Activated T-helper 1 cell treated with anti-CD3 and anti-CD28 coated beads, Interleukin-12 subunit alpha, Interleukin-12 subunit beta, Interleukin-2, Interleukin-4 antibody, amounts not matched to agents 30 ng/mL and 10 ng/mL and 1 ng/mL, durations not matched to agents 14 hours and 24 hours and 36 hours (primary cell): ENCODE results near the gene KCNH6. TPM values are rescaled to one million over a fixed set of nuclear protein-coding genes. Genes with fewer than 3 reads are reported as not detected.

ENCODE experiments used
- DNase-seq: peaks from one replicate; pipeline ENCODE4 v3.0.0; 2021; ENCODE audit warnings: low spot score
- H3K27ac Mint-ChIP-seq: one replicate; pipeline ENCODE4 v1.8.0; 2021; ENCODE audit warnings: mild to moderate bottlenecking, mixed read lengths
- H3K27me3 Mint-ChIP-seq: one replicate; pipeline ENCODE4 v1.8.0; 2022; ENCODE audit warnings: mild to moderate bottlenecking, moderate library complexity, mixed read lengths; ENCODE audit not compliant: insufficient read depth
- H3K36me3 Mint-ChIP-seq: one replicate; pipeline ENCODE4 v1.8.0; 2021; ENCODE audit warnings: low read depth, mixed read lengths
- H3K4me1 Mint-ChIP-seq: one replicate; pipeline ENCODE4 v1.8.0; 2021; ENCODE audit warnings: low read depth, mixed read lengths
- H3K4me3 Mint-ChIP-seq: one replicate; pipeline ENCODE4 v1.8.0; 2021; ENCODE audit warnings: mild to moderate bottlenecking, moderate library complexity, mixed read lengths
- H3K9me3 Mint-ChIP-seq: one replicate; pipeline ENCODE4 v1.8.0; 2021; ENCODE audit warnings: mixed read lengths
- intact Hi-C: fragments of 100-400 bp; cut with micrococcal nuclease; formaldehyde crosslinking; loops from one replicate; pipeline ENCODE4 v1.15.1; 2024
- total RNA-seq: library from RNA; stranded (reverse); gene quantifications from 2 replicates; pipeline ENCODE4 v1.2.3, GENCODE V29; 2022

The KCNH6 gene, protein sequence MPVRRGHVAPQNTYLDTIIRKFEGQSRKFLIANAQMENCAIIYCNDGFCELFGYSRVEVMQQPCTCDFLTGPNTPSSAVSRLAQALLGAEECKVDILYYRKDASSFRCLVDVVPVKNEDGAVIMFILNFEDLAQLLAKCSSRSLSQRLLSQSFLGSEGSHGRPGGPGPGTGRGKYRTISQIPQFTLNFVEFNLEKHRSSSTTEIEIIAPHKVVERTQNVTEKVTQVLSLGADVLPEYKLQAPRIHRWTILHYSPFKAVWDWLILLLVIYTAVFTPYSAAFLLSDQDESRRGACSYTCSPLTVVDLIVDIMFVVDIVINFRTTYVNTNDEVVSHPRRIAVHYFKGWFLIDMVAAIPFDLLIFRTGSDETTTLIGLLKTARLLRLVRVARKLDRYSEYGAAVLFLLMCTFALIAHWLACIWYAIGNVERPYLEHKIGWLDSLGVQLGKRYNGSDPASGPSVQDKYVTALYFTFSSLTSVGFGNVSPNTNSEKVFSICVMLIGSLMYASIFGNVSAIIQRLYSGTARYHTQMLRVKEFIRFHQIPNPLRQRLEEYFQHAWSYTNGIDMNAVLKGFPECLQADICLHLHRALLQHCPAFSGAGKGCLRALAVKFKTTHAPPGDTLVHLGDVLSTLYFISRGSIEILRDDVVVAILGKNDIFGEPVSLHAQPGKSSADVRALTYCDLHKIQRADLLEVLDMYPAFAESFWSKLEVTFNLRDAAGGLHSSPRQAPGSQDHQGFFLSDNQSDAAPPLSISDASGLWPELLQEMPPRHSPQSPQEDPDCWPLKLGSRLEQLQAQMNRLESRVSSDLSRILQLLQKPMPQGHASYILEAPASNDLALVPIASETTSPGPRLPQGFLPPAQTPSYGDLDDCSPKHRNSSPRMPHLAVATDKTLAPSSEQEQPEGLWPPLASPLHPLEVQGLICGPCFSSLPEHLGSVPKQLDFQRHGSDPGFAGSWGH
- not detected in 2 replicates for total RNA-seq

DNA sequence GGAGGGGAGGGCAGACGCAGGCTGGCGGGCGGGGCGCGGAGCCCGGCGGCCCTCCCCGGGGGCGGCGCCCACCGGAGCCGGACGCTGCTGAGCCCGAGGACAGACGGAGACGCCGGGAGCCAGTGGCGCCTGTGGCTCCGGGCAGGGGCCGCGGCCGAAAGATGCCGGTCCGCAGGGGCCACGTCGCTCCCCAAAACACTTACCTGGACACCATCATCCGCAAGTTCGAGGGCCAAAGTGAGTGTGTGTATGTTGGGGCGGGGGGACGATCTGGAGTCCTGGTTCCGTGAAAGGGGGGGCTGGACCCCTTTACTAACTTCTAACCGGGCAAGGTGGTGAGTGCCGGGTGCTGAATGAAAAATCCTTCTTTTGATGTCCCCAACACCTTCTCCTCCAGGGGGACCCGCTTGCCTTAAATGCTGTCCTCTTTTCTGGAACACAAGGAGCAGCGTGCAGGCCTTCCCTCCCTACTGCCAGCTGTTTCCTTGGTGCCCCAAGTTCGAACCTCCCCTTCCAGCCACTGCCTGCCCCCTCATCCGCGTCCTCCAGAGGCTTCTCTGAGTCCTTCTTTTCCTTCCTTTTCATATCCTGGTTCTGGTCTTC, at the start of gene KCNH6:
KCNH6 (plus strand) TSS at position 106 of the 603 bp plus-strand sequence; CDS start at position 162, 56 bp downstream.
- DNase-seq, result no peak

DNA sequence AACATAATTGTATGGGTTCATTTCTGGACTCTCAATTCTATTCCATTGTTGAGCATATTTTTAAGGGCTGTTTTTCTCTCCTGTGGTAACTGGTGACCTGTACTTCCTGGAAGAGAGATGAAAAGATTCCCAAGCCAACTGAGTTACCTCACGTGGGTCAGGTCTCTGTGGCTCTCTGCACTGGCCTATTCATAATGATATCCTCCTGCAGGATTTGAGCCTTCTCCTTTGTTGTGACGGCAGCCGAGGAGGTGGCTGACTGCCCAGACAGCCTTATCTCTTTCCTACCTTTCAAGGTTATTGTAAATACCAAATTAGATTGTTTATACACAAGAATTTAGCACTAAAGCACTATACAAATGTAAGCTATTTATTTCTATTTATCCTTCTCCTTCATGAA, 49.0 kb upstream of the KCNH6 start:
- peaks cover 60% of the 10 kb centered on the region for H3K27me3 Mint-ChIP-seq
- no peak for DNase-seq
- no peaks in the 10 kb centered on the region for H3K36me3 Mint-ChIP-seq
- peaks cover 15% of the 10 kb centered on the region for H3K4me1 Mint-ChIP-seq
- no peak overlapping the region for H3K4me3 Mint-ChIP-seq
- H3K9me3 Mint-ChIP-seq, result no peaks in the 10 kb centered on the region
- intact Hi-C loops, result no loop called here
- no peak overlapping the region for H3K27ac Mint-ChIP-seq

More for the DNA sequence above, at the start of gene KCNH6:
- intact Hi-C loops, result loop anchor here (1.0 kb wide), 2 partner anchors 27 to 77 kb away; partner anchors contain the start of genes DCAF7 and TACO1
- Mint-ChIP-seq H3K27ac (no peak within 1 kb of the TSS), H3K4me1 (no peaks in the 10 kb centered on the region), H3K36me3 (no peaks in the 10 kb centered on the region), H3K9me3 (no peaks in the 10 kb centered on the region), H3K4me3 (no peak within 1 kb of the TSS), H3K27me3 (peaks cover 25% of the 10 kb centered on the region)

DNA sequence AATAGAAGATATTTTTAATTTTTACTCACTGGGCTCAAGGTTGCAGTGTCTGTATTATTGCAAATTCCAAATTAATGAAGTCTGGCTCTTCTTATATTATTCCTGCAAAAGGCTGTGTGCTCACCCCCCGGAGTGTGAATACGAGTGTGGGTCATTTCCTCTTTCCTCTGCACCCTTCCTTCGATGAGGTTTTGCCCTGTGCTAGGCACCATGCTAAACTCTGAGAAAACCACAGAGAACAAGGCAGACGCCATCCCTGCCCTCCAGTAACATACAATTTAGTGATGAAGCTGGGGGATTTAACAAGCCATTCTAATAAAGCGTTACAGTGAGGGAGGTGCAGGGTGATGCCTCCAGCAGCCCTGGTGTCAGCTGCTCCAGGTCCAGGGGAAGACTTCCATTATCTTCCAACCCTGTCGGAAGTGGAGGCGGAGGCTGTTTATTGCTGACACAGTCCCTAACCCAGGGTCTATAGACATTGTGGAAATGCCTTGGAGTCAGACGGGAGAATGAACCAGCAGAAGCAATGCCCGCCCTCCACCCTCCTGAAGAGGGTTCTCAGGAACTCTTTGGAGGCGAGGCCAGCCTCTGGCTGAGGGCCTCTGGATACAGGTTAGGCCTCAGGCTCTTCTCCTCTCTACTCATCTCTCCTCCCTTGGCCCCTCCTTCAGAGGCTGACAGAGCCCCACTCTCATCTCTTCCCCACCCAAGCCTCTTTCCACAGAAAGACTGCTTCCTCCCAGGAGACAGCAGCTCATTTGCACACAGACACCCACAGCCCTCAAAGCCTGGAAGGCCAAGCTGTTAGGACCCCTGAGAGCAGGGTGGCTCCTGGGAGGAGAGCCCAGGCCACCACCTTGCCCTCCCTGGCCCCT, 48.3 kb upstream of the KCNH6 start:
- intact Hi-C loops, result no loop called here
- no peak for DNase-seq
- H3K27ac Mint-ChIP-seq, result no peak overlapping the region
- H3K4me3 Mint-ChIP-seq, result peak overlapping the region; percentile 13
- no peaks in the 10 kb centered on the region for H3K36me3 Mint-ChIP-seq
- H3K27me3 Mint-ChIP-seq, result peaks cover 61% of the 10 kb centered on the region
- no peaks in the 10 kb centered on the region for H3K9me3 Mint-ChIP-seq
- H3K4me1 Mint-ChIP-seq, result peaks cover 15% of the 10 kb centered on the region

DNA sequence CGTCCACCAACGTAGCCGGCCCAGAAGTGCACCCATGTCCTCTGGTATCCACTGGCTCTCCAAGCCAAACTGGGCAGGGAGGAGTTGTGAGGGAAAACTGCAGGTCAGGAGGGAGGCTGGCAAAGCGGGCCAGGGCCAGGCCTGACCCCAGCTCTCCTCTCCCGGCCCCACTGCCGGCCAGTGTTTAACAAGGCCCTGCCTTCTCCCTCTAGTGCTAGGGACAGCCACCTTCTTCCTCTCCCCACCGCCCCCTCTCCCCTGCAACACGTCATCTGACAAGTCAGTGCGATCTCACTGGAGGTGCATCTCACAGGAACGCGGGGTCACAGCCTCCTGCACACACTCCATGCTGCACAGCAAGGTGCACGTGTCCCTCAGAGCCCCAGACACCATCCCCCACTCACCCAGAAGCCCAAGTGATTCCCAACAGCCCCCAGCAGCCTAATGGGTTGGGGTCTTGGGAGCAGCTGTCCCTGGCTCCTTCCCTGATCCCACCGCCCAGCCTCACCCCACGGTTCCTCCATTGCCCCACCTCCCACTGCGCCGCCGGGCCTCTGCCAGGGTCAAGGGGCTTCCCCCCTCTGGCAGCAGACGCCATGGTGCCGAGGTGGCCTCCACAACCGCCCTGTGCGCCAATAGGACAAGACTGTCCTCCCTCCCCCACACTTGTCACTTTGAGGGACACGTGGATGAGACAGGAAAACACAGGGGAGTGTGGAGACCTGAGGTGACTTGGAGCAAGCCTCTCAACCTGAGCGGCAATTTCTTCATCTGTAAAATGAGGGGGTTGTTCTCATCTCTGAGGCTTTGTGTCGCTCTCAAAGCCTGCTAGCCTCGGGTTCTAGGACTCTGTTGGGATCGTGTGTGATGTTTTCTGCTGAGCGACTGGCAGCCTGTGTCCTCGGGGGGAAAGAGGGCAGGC, 47.4 kb upstream of the KCNH6 start:
- Mint-ChIP-seq H3K27me3 (peaks cover 53% of the 10 kb centered on the region), H3K9me3 (no peaks in the 10 kb centered on the region), H3K27ac (peak overlapping the region; percentile 58), H3K4me1 (peaks cover 15% of the 10 kb centered on the region), H3K4me3 (peak overlapping the region; percentile 63), H3K36me3 (no peaks in the 10 kb centered on the region)
- no peak for DNase-seq
- intact Hi-C loops, result loop anchor here (2.0 kb wide), 1 partner anchor 75 kb away; the partner anchor contains the start of gene DCAF7

DNA sequence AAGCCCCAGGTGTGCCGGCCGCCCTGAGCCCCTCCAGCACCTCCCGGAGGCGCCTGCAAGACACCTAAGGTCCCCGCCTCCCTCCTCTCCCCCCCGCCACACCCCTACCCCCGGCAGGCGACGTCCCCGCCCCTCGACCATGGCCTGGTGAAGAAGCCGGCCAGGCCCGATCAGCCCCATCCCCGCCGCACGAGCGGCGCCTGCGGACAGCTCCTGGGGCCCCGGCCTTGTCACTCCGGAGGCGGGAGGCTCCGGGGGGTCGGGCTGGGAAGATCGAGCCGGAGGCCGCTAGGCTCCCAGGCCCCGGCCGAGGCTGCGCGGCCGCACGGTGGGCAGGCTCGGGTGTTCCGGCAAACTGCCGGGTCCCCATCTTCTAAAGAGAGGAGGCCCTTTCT, 46.7 kb upstream of the KCNH6 start:
- H3K4me1 Mint-ChIP-seq, result peaks cover 15% of the 10 kb centered on the region
- H3K27ac Mint-ChIP-seq, result no peak overlapping the region
- peak overlapping the region; percentile 7 for H3K4me3 Mint-ChIP-seq
- peaks cover 50% of the 10 kb centered on the region for H3K27me3 Mint-ChIP-seq
- H3K9me3 Mint-ChIP-seq, result no peaks in the 10 kb centered on the region
- intact Hi-C loops, result loop anchor here (2.0 kb wide), 1 partner anchor 74 kb away; the partner anchor contains the start of gene DCAF7
- no peaks in the 10 kb centered on the region for H3K36me3 Mint-ChIP-seq
- no peak for DNase-seq

DNA sequence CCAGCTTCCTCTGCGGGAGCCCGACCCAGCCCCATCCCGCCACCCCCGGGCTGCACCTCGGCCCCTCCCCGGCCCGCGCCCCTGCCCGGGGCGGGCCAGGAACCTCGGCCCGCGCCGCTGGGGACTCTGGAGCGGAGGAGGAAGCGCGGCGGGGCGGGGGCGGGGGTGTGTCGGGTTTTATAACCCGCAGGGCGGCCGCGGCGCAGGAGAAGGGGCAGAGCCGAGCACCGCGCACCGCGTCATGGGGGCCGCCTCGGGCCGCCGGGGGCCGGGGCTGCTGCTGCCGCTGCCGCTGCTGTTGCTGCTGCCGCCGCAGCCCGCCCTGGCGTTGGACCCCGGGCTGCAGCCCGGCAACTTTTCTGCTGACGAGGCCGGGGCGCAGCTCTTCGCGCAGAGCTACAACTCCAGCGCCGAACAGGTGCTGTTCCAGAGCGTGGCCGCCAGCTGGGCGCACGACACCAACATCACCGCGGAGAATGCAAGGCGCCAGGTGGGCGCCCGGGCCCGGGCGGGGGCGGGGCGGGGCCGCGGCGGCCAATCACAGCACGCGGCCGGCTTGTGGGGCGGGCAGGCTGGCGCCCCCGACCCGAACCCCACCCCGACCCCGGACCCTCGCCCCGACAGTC, 46.2 kb upstream of the KCNH6 start, which contains the start of gene ACE:
ACE (plus strand) TSS at position 208 of the 626 bp plus-strand sequence; CDS start at position 242, 34 bp downstream.
- Mint-ChIP-seq H3K27me3 (peaks cover 46% of the 10 kb centered on the region), H3K9me3 (no peaks in the 10 kb centered on the region), H3K4me3 (peak within 1 kb of the TSS; percentile 79), H3K4me1 (peaks cover 15% of the 10 kb centered on the region), H3K27ac (no peak within 1 kb of the TSS), H3K36me3 (no peaks in the 10 kb centered on the region)
- DNase-seq, result peak; percentile 27
- intact Hi-C loops, result loop anchor here (2.0 kb wide), 1 partner anchor 74 kb away; the partner anchor contains the start of gene DCAF7

DNA sequence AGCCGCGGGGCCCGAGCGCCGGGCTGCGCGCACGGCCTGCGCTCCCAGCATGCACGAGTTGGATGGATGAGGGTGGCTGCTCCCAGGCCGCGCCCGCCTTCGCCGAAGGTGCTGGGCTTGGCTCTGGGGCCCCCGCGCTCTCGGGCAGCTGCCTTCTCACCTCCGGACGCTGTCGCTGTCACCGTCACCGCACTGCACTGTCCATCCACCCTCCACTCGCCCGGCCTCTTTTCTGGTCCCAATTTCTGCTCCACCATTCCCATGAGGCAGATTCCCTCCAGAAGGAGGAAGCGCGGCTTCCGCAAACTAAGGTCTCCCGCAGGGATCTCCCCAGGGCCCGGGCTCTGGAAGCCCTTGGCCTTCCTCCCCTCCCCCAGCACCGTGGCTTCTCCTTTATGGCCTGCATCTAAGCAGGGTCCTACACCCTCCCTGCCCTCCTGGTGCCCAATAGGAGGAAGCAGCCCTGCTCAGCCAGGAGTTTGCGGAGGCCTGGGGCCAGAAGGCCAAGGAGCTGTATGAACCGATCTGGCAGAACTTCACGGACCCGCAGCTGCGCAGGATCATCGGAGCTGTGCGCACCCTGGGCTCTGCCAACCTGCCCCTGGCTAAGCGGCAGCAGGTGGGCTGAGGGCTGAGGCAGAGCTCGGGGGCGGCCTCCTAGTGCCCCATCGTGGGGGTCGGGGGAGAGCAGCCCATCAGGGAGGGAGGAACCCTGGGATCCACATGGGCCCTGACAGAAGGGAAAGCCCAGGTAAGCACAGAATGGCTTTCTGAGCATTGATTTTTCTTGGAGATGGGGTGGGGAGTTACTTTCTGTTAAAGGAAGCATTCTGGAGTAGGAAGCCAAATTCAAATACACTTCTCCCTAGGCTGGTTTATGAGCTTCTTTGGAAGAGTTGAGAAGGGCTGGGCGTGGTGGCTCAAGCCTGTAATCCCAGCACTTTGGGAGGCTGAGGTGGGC, 45.4 kb upstream of the KCNH6 start:
- H3K9me3 Mint-ChIP-seq, result no peaks in the 10 kb centered on the region
- no peak for DNase-seq
- intact Hi-C loops, result loop anchor here (2.0 kb wide), 2 partner anchors 31 to 73 kb away; partner anchors contain the start of genes CYB561 and DCAF7
- no peak overlapping the region for H3K27ac Mint-ChIP-seq
- H3K27me3 Mint-ChIP-seq, result peaks cover 42% of the 10 kb centered on the region
- H3K36me3 Mint-ChIP-seq, result no peaks in the 10 kb centered on the region
- H3K4me1 Mint-ChIP-seq, result peaks cover 15% of the 10 kb centered on the region
- peak overlapping the region; percentile 79 for H3K4me3 Mint-ChIP-seq

DNA sequence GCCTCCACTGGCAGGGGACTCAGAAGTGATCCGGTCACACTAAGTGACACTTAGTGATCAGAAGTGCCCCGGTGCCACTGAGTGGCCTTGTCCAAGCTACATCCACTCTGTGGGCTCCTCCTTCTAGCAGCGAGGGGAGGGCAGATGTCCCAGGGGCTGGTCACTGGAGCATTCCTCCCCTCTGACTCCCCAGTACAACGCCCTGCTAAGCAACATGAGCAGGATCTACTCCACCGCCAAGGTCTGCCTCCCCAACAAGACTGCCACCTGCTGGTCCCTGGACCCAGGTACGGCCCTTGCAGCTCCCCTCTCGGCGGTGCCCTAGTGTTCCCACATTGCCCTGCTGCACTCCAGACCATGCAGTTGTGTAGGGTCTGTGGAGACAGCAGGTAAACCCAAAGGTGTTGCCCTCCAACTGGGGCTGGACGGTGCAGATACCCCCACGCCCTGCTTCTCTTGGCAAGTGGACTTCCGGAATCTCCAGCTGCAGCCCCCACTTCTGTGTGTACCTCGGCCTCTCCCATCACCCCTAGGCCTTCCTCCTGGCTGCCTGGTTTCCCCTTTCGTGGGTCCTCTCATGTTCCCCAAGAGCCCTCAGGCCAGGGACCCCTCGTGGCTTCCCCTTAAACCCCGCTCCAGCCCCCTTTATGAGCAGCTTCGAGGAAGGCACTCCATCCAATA, 44.2 kb upstream of the KCNH6 start:
- Mint-ChIP-seq H3K4me1 (peaks cover 14% of the 10 kb centered on the region), H3K4me3 (peak overlapping the region; percentile 67), H3K27me3 (peaks cover 36% of the 10 kb centered on the region), H3K9me3 (no peaks in the 10 kb centered on the region), H3K27ac (no peak overlapping the region), H3K36me3 (no peaks in the 10 kb centered on the region)
- peak; percentile 68 for DNase-seq
- intact Hi-C loops, result loop anchor here (1.0 to 2.0 kb wide), 3 partner anchors 32 to 133 kb away; partner anchors contain the start of gene CYB561

DNA sequence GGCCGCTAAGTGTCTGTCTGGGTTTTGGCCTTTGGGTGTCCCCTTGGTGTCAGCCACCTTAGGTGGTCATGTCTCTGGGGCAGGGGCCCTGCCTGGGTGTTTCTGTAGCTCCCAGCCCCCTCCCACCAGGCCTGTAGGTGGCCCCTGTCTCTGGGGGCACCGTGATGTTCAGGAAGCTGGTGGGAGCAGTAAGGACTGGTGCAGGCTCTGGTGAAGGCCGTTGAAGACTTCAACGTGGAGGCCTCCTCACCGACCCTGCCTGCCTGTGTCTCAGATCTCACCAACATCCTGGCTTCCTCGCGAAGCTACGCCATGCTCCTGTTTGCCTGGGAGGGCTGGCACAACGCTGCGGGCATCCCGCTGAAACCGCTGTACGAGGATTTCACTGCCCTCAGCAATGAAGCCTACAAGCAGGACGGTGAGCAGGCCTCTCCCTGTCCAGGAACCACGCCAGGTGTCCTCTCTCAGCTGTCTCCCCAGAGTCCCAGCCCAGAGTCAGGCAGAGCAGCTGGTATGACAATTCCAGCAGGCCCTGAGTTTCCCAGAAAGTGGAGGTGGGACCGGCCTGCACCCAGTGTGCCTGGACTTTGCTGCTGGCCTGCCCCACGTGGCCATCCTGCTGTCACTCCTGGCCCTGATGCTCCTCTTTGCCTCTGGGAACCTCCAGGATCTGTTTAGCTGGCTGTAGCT, 43.5 kb upstream of the KCNH6 start:
- H3K36me3 Mint-ChIP-seq, result no peaks in the 10 kb centered on the region
- peaks cover 29% of the 10 kb centered on the region for H3K27me3 Mint-ChIP-seq
- H3K9me3 Mint-ChIP-seq, result no peaks in the 10 kb centered on the region
- intact Hi-C loops, result loop anchor here (1.0 to 2.0 kb wide), 3 partner anchors 33 to 133 kb away; partner anchors contain the start of gene CYB561
- peak overlapping the region; percentile 45 for H3K4me3 Mint-ChIP-seq
- no peak overlapping the region for H3K27ac Mint-ChIP-seq
- no peak for DNase-seq
- peaks cover 8% of the 10 kb centered on the region for H3K4me1 Mint-ChIP-seq
